Ovary (tissue), 9 donors: ENCODE data around the gene CRKL. TPM values are rescaled to one million over a fixed set of nuclear protein-coding genes. Genes with fewer than 3 reads are reported as not detected.

Experiments
- DNase-seq, 5 donors: peaks; one replicate each; pipeline ENCODE4 v3.0.0-alpha.2; 2019 to 2020
- H3K27ac ChIP-seq, 2 donors: fragments of 200-600 bp; one replicate each; pipeline versions ENCODE4 v1.5.1 to v1.8.0; 2019 to 2022
- H3K27me3 ChIP-seq: fragments of 200-600 bp; one replicate; pipeline ENCODE4 v1.8.0; 2022
- H3K36me3 ChIP-seq: fragments of 200-600 bp; sonication (generic); one replicate; pipeline ENCODE4 v1.5.1; 2019
- H3K4me1 ChIP-seq: one replicate; pipeline ENCODE4 v1.8.1; 2013; ENCODE audit warnings: mild to moderate bottlenecking, moderate library complexity; ENCODE audit not compliant: insufficient read depth
- H3K4me3 ChIP-seq: fragments of 200-600 bp; sonication (generic); one replicate; pipeline ENCODE4 v1.5.1; 2017
- H3K9me3 ChIP-seq, 2 donors: fragments of 200-600 bp in 1 of 2; sonication (generic) in 1 of 2; one replicate each; pipeline versions ENCODE4 v1.5.1 to v1.8.1; 2013 to 2019; ENCODE audit warnings: mild to moderate bottlenecking in 1 of 2, moderate library complexity in 1 of 2
- CTCF ChIP-seq, 3 donors: fragments of 450-650 bp in 2 of 3; fragments of 200-600 bp in 1 of 3; IDR thresholded peaks; one replicate each; pipeline versions ENCODE4 v1.5.1 to v1.8.0; 2016 to 2022; ENCODE audit warnings: antibody characterized with exemption in 3 of 3, mild to moderate bottlenecking in 1 of 3
- EP300 ChIP-seq: sonication (generic); formaldehyde crosslinking; IDR thresholded peaks from one replicate; pipeline ENCODE4 v1.6.1; 2017; ENCODE audit warnings: antibody characterized with exemption
- POLR2A ChIP-seq: fragments of 450-650 bp; IDR thresholded peaks from one replicate; pipeline ENCODE4 v1.6.1; 2017; ENCODE audit warnings: antibody characterized with exemption, mild to moderate bottlenecking, moderate library complexity
- WGBS, 3 donors: extraction: QIAGEN DNeasy Blood & Tissue Kit in 1 of 3; methylation state at CpG; one replicate each; pipeline versions ENCODE4 v1.1.5 to v1.1.7; 2013 to 2017; 5-methylcytosine and 5-hydroxymethylcytosine counted together
- intact Hi-C, 4 donors: fragments of 100-400 bp; cut with DNase I; formaldehyde crosslinking; loops; one replicate each; pipeline versions ENCODE4 v1.11.0 to v1.15.1; 2022 to 2023
- polyA plus RNA-seq, 2 donors: library from polyadenylated mRNA; stranded (reverse); fragments of 200-250 nt in 1 of 2; fragments of 350-450 nt in 1 of 2; fragmentation: Illumina TruSeq in 1 of 2; extraction: RNeasy Lipid Tissue Mini Kit (QIAGEN cat#74804) in 1 of 2; gene quantifications; one replicate each; pipeline ENCODE4 v1.2.3, GENCODE V29; 2013 to 2014
- total RNA-seq, 7 donors: library from RNA; depleted of rRNA in 2 of 7; stranded (reverse); fragments of >200 nt in 2 of 7; fragmentation: NEBNext Ultra II Directional in 3 of 7; extraction: Animal tissue kit (Norgen Biotek cat#: 25700) in 3 of 7; gene quantifications; one replicate each; pipeline versions ENCODE4 v1.1.0 to v1.2.4, GENCODE V29; 2016 to 2023
- donor health status: DM: no; HTN: no; CAD: no; lungs with moderate emphysema.
- donor health status: DM: no; HTN: no; CAD: no.
- donor health status: Bipolar disorder and iron deficiency.
- donor health status: DM: yes; HTN: yes; CAD: no.
- donor health status: DM: no; HTN: no; CAD: no.
- donor health status: DM: yes; HTN: yes; CAD: no.

CRKL gene
- total and polyA plus RNA-seq, 9 donors = 22.7 to 71.5 (median 51.5) TPM

- DNase-seq = no peak
- Histone ChIP-seq H3K27ac (no peak overlapping the region), H3K4me1 (peaks cover 7% of the 10 kb centered on the region), H3K36me3 (no peaks in the 10 kb centered on the region), H3K4me3 (no peak overlapping the region), H3K27me3 (no peaks in the 10 kb centered on the region), H3K9me3 (no peaks in the 10 kb centered on the region)
- intact Hi-C loops = no loop called here
- WGBS, 3 donors = 57 to 82% (median 75%) methylated on average over 3 of the region's 3 CpGs
- TF ChIP-seq EP300 (no peak), CTCF (IDR thresholded peaks at IDR 0.05) (no peak), POLR2A (no peak)
Observed at GRCh38 chr22:20922141-20922751, 5.0 kb downstream of the CRKL start.

- WGBS, 3 donors = 91 to 98% (median 91%) methylated on average over 2 of the region's 2 CpGs
- Histone ChIP-seq H3K9me3 (no peaks in the 10 kb centered on the region), H3K4me3 (no peak overlapping the region), H3K27me3 (no peaks in the 10 kb centered on the region), H3K27ac (no peak overlapping the region), H3K36me3 (no peaks in the 10 kb centered on the region), H3K4me1 (peaks cover 5% of the 10 kb centered on the region)
- intact Hi-C loops = no loop called here
- TF ChIP-seq EP300 (no peak), CTCF (IDR thresholded peaks at IDR 0.05) (no peak), POLR2A (no peak)
- no peak for DNase-seq
Observed at GRCh38 chr22:20926243-20926642, 9.0 kb downstream of the CRKL start.

GRCh38 chr22:20927940-20928572 lies 10.8 kb downstream of the CRKL start:
- H3K9me3 ChIP-seq = no peaks in the 10 kb centered on the region
- 61 to 73% (median 65%) methylated on average over 4 of the region's 4 CpGs for WGBS, 3 donors
- DNase-seq = no peak
- H3K4me1 ChIP-seq = peaks cover 9% of the 10 kb centered on the region
- no peak overlapping the region for H3K4me3 ChIP-seq
- H3K27ac ChIP-seq = no peak overlapping the region
- H3K27me3 ChIP-seq = no peaks in the 10 kb centered on the region
- intact Hi-C loops = no loop called here
- TF ChIP-seq EP300 (no peak), POLR2A (no peak), CTCF (IDR thresholded peaks at IDR 0.05) (no peak)
- no peaks in the 10 kb centered on the region for H3K36me3 ChIP-seq

GRCh38 chr22:20928573-20928967 lies 11.4 kb downstream of the CRKL start:
- no peak overlapping the region for H3K27ac ChIP-seq
- TF ChIP-seq CTCF (IDR thresholded peaks at IDR 0.05) = no peak
- TF ChIP-seq EP300 = no peak
- no peak for TF ChIP-seq POLR2A
- WGBS, 3 donors = 90 to 92% (median 92%) methylated on average over 4 of the region's 4 CpGs
- no peaks in the 10 kb centered on the region for H3K27me3 ChIP-seq
- no peaks in the 10 kb centered on the region for H3K36me3 ChIP-seq
- no peaks in the 10 kb centered on the region for H3K9me3 ChIP-seq
- H3K4me1 ChIP-seq = peaks cover 9% of the 10 kb centered on the region
- intact Hi-C loops = no loop called here
- H3K4me3 ChIP-seq = no peak overlapping the region
- DNase-seq = no peak
